K562 (cell line): ENCODE measurements around the gene ZBTB8A. TPM values are rescaled to one million over a fixed set of nuclear protein-coding genes. Genes with fewer than 3 reads are reported as not detected.

ENCODE experiments used
- NFE2 ChIP-seq: IDR thresholded peaks from 2 replicates; pipeline ENCODE4 v1.6.1; 2014; ENCODE audit warnings: antibody characterized with exemption, low read depth
- OTX1 ChIP-seq: fragments of 450-650 bp; formaldehyde crosslinking; IDR thresholded peaks from 2 replicates; pipeline ENCODE4 v1.4.0; 2022; ENCODE audit warnings: mild to moderate bottlenecking
- SIN3B ChIP-seq: fragments of 450-650 bp; IDR thresholded peaks from 2 replicates; pipeline ENCODE4 v1.6.1; 2017; ENCODE audit warnings: low read depth, mild to moderate bottlenecking, moderate library complexity
- ZFX ChIP-seq: sonication (generic); formaldehyde crosslinking; IDR thresholded peaks from 2 replicates; pipeline ENCODE4 v1.8.0; 2022; ENCODE audit warnings: mild to moderate bottlenecking, missing genetic modification reagents, moderate library complexity
- ZNF324 ChIP-seq: fragments of 250-450 bp; sonication (Bioruptor Pico); IDR thresholded peaks from 2 replicates; pipeline ENCODE4 v1.4.0; 2020; ENCODE audit warnings: mild to moderate bottlenecking
- polyA plus RNA-seq, 8 experiments: library from polyadenylated mRNA; depleted of rRNA in 4 of 8; stranded (reverse) in 5 of 8; unstranded in 3 of 8; fragments of >200 nt; fragmentation: Nextera tagmentation in 2 of 8; fragmentation: Illumina TruSeq in 1 of 8; extraction: Ambion mirVana in 2 of 8; extraction: Trizol in 1 of 8; gene quantifications; 2 replicates each; pipeline versions ENCODE4 v1.2.1 to v1.2.3, GENCODE V29; 2011 to 2014; ENCODE audit warnings: inconsistent platforms in 1 of 8, missing spikeins in 1 of 8
- total RNA-seq, 7 experiments: library from RNA; depleted of rRNA in 6 of 7; stranded (reverse); fragments of >200 nt in 6 of 7; fragmentation: Illumina TruSeq in 2 of 7; extraction: Trizol in 2 of 7; gene quantifications; 2 replicates each; pipeline versions ENCODE4 v1.2.1 to v1.2.3, GENCODE V29; 2011 to 2021; ENCODE audit warnings: low replicate concordance in 1 of 7
- TF ChIP-seq, protein P1 (sequence below), 2 experiments: fragments of 450-650 bp in 1 of 2; sonication (generic) in 1 of 2; formaldehyde crosslinking in 1 of 2; IDR thresholded peaks; 2 replicates each; pipeline versions ENCODE4 v1.7.1 to v1.9.0; 2016 to 2022; ENCODE audit warnings: inconsistent platforms in 1 of 2, mild to moderate bottlenecking in 1 of 2, missing genetic modification reagents in 1 of 2
- TF ChIP-seq, protein P2 (sequence below): sonication (generic); formaldehyde crosslinking; IDR thresholded peaks from 2 replicates; pipeline ENCODE4 v1.8.0; 2023; ENCODE audit warnings: missing genetic modification reagents, mild to moderate bottlenecking, borderline replicate concordance
- TF ChIP-seq, protein P3 (sequence below): sonication (generic); formaldehyde crosslinking; IDR thresholded peaks from 2 replicates; pipeline ENCODE4 v1.8.1; 2023; ENCODE audit warnings: mild to moderate bottlenecking, missing genetic modification reagents

Gene ZBTB8A
- total and polyA plus RNA-seq, 9 of the 15 experiments (the other 6 are each of a cell fraction or from before 2014, with no cell fraction given) = 0.01 to 0.64 (median 0.09) TPM

DNA sequence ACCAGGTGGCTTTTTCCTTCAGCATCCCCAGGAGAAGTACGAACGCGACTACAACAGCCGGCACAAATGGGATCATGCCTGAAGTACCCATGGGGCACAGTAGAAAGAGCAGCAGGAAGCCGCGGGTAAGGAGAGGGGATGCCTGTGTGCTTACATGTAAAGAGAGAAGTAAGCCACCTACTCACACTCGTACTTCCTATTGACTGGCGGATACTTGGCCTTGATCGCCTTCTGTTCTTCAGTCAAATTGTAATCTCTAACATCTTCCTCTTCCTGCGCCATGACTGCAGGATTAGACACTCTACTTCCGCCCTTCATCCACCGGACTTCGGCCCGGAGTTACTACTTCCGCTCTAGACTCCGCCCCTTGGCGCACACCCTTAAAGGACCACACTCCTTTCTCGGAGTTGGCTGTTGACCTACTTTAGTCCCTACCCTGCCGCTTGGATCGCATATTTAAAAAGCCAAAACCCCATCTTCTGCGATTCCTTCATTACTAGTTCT, 111.1 kb downstream of the ZBTB8A start, which contains the start of gene ZBTB8OS (continued):
- TF ChIP-seq, protein P1, sequence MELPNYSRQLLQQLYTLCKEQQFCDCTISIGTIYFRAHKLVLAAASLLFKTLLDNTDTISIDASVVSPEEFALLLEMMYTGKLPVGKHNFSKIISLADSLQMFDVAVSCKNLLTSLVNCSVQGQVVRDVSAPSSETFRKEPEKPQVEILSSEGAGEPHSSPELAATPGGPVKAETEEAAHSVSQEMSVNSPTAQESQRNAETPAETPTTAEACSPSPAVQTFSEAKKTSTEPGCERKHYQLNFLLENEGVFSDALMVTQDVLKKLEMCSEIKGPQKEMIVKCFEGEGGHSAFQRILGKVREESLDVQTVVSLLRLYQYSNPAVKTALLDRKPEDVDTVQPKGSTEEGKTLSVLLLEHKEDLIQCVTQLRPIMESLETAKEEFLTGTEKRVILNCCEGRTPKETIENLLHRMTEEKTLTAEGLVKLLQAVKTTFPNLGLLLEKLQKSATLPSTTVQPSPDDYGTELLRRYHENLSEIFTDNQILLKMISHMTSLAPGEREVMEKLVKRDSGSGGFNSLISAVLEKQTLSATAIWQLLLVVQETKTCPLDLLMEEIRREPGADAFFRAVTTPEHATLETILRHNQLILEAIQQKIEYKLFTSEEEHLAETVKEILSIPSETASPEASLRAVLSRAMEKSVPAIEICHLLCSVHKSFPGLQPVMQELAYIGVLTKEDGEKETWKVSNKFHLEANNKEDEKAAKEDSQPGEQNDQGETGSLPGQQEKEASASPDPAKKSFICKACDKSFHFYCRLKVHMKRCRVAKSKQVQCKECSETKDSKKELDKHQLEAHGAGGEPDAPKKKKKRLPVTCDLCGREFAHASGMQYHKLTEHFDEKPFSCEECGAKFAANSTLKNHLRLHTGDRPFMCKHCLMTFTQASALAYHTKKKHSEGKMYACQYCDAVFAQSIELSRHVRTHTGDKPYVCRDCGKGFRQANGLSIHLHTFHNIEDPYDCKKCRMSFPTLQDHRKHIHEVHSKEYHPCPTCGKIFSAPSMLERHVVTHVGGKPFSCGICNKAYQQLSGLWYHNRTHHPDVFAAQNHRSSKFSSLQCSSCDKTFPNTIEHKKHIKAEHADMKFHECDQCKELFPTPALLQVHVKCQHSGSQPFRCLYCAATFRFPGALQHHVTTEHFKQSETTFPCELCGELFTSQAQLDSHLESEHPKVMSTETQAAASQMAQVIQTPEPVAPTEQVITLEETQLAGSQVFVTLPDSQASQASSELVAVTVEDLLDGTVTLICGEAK (IDR thresholded peaks at IDR 0.05) = peak; percentile 98
- TF ChIP-seq, protein P1 (CRISPR knock-in tag; IDR thresholded peaks at IDR 0.05) = no peak
- TF ChIP-seq, protein P2, sequence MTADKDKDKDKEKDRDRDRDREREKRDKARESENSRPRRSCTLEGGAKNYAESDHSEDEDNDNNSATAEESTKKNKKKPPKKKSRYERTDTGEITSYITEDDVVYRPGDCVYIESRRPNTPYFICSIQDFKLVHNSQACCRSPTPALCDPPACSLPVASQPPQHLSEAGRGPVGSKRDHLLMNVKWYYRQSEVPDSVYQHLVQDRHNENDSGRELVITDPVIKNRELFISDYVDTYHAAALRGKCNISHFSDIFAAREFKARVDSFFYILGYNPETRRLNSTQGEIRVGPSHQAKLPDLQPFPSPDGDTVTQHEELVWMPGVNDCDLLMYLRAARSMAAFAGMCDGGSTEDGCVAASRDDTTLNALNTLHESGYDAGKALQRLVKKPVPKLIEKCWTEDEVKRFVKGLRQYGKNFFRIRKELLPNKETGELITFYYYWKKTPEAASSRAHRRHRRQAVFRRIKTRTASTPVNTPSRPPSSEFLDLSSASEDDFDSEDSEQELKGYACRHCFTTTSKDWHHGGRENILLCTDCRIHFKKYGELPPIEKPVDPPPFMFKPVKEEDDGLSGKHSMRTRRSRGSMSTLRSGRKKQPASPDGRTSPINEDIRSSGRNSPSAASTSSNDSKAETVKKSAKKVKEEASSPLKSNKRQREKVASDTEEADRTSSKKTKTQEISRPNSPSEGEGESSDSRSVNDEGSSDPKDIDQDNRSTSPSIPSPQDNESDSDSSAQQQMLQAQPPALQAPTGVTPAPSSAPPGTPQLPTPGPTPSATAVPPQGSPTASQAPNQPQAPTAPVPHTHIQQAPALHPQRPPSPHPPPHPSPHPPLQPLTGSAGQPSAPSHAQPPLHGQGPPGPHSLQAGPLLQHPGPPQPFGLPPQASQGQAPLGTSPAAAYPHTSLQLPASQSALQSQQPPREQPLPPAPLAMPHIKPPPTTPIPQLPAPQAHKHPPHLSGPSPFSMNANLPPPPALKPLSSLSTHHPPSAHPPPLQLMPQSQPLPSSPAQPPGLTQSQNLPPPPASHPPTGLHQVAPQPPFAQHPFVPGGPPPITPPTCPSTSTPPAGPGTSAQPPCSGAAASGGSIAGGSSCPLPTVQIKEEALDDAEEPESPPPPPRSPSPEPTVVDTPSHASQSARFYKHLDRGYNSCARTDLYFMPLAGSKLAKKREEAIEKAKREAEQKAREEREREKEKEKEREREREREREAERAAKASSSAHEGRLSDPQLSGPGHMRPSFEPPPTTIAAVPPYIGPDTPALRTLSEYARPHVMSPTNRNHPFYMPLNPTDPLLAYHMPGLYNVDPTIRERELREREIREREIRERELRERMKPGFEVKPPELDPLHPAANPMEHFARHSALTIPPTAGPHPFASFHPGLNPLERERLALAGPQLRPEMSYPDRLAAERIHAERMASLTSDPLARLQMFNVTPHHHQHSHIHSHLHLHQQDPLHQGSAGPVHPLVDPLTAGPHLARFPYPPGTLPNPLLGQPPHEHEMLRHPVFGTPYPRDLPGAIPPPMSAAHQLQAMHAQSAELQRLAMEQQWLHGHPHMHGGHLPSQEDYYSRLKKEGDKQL (CRISPR knock-in tag) = no peak
- TF ChIP-seq NFE2 = no peak
- TF ChIP-seq OTX1 (CRISPR knock-in tag) = no peak
- peak; percentile 87 for TF ChIP-seq SIN3B
- TF ChIP-seq, protein P3, sequence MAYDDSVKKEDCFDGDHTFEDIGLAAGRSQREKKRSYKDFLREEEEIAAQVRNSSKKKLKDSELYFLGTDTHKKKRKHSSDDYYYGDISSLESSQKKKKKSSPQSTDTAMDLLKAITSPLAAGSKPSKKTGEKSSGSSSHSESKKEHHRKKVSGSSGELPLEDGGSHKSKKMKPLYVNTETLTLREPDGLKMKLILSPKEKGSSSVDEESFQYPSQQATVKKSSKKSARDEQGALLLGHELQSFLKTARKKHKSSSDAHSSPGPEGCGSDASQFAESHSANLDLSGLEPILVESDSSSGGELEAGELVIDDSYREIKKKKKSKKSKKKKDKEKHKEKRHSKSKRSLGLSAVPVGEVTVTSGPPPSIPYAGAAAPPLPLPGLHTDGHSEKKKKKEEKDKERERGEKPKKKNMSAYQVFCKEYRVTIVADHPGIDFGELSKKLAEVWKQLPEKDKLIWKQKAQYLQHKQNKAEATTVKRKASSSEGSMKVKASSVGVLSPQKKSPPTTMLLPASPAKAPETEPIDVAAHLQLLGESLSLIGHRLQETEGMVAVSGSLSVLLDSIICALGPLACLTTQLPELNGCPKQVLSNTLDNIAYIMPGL = no peak
- no peak for TF ChIP-seq ZNF324 (CRISPR knock-in tag)
- TF ChIP-seq ZFX (CRISPR knock-in tag) = no peak; the same call in 1 of the 2 replicates
